AG10803 (cell line): ENCODE measurements around the gene BAG1.

Experiments used
- DNase-seq: peaks from one replicate; pipeline ENCODE4 v3.0.0; 2010; ENCODE audit warnings: low read depth
- H3K4me3 ChIP-seq: 2 replicates; pipeline ENCODE4 v1.5.1; 2011; ENCODE audit warnings: mild to moderate bottlenecking, low read length, control low read depth
- CTCF ChIP-seq: conservative IDR thresholded peaks from 2 replicates; pipeline ENCODE4 v1.5.1; 2011; ENCODE audit warnings: mild to moderate bottlenecking, low read length, control low read depth, inconsistent platforms

Gene BAG1

GRCh38 chr9:33300546-33300945 lies 36.0 kb upstream of the BAG1 start:
- no peak for DNase-seq
- TF ChIP-seq CTCF = no peak
- H3K4me3 ChIP-seq = no peak overlapping the region

GRCh38 chr9:33297432-33297831 lies 32.9 kb upstream of the BAG1 start:
- TF ChIP-seq CTCF = no peak
- H3K4me3 ChIP-seq = no peak overlapping the region
- DNase-seq = no peak

- no peak for DNase-seq
- no peak overlapping the region for H3K4me3 ChIP-seq
- TF ChIP-seq CTCF = no peak
Measured at GRCh38 chr9:33295571-33295970, 31.1 kb upstream of the BAG1 start.

- no peak for TF ChIP-seq CTCF
- DNase-seq = no peak
- H3K4me3 ChIP-seq = no peak overlapping the region
Measured at GRCh38 chr9:33294670-33295432, 30.3 kb upstream of the BAG1 start.

GRCh38 chr9:33293782-33294181 lies 29.3 kb upstream of the BAG1 start:
- no peak for DNase-seq
- no peak overlapping the region for H3K4me3 ChIP-seq
- no peak for TF ChIP-seq CTCF

- H3K4me3 ChIP-seq = no peak overlapping the region
- TF ChIP-seq CTCF = no peak
- DNase-seq = no peak
Measured at GRCh38 chr9:33291901-33292300, 27.4 kb upstream of the BAG1 start.

GRCh38 chr9:33291031-33291397 lies 26.5 kb upstream of the BAG1 start:
- peak overlapping the region; percentile 80 for H3K4me3 ChIP-seq
- no peak for TF ChIP-seq CTCF
- no peak for DNase-seq
